Fibroblast of villous mesenchyme (primary cell): ENCODE measurements around the gene HACE1. TPM values are rescaled to one million over a fixed set of nuclear protein-coding genes. Genes with fewer than 3 reads are reported as not detected.
A peak's percentile ranks its signal among the peaks of the same experiment; 100 is the strongest.

ENCODE experiments used
- DNase-seq: peaks from one replicate; pipeline ENCODE4 v3.0.0-alpha.2; 2010; ENCODE audit warnings: low read depth
- H3K4me3 ChIP-seq: 2 replicates; pipeline ENCODE4 v1.5.1; 2011; ENCODE audit warnings: low read depth, mild to moderate bottlenecking, low read length
- CTCF ChIP-seq: IDR thresholded peaks from 2 replicates; pipeline ENCODE4 v1.5.1; 2012; ENCODE audit warnings: low read depth, mild to moderate bottlenecking, low read length; ENCODE audit not compliant: insufficient read depth
- total RNA-seq: library from RNA; depleted of rRNA; stranded (reverse); fragments of >200 nt; gene quantifications from 2 replicates; pipeline ENCODE4 v1.2.3, GENCODE V29; 2012

HACE1 gene
- total RNA-seq, 1 donor = 23.3 TPM

GRCh38 chr6:104699593-104700329, 160.0 kb downstream of the HACE1 start:
- DNase-seq = no peak
- no peak for TF ChIP-seq CTCF
- H3K4me3 ChIP-seq = no peak overlapping the region

DNA sequence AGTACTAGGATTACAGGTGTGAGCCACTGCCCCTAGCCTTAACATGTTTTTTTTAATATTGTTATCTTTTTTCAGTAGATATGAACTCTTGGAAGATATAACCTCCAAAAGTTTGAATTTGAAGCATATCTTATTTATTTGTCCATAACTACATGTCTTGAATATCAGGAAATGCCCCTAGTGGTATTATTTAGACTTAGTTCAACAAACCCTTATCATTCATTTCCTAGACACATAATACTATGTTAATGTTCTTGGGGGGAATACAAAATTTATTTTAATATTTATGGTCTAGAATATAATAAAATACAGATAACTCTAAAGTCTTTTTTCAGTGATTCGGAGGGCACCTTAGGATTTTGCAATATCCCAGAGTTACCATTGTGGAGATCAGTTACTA, 160.7 kb downstream of the HACE1 start:
- TF ChIP-seq CTCF = no peak

DNA sequence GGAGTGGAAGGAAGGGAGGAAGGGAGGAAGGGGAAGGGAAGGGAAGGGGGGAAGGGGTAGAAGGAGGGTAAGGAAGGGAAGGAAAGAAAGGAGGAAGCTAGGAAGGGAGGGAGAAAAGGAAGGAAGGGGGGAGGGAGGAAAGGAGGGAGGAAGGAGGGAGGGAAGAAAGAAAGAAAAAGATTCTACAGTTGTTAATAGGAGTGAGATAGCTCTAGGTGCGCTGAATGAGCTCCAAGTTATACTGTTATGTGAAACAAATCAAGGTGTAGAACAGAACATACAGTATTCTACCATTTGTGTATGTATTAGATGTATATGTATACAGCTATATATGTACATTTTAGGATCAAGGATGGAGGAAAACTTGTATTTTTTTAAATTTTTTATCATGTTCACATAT, 167.7 kb downstream of the HACE1 start:
- DNase-seq = no peak
- H3K4me3 ChIP-seq = no peak overlapping the region
- no peak for TF ChIP-seq CTCF

More for the DNA sequence above, 160.7 kb downstream of the HACE1 start:
- H3K4me3 ChIP-seq = no peak overlapping the region
- DNase-seq = no peak

- no peak overlapping the region for H3K4me3 ChIP-seq
- no peak for TF ChIP-seq CTCF
- peak; percentile 93 for DNase-seq
These were observed 170.0 kb downstream of the HACE1 start for GRCh38 chr6:104689551-104690205.

DNA sequence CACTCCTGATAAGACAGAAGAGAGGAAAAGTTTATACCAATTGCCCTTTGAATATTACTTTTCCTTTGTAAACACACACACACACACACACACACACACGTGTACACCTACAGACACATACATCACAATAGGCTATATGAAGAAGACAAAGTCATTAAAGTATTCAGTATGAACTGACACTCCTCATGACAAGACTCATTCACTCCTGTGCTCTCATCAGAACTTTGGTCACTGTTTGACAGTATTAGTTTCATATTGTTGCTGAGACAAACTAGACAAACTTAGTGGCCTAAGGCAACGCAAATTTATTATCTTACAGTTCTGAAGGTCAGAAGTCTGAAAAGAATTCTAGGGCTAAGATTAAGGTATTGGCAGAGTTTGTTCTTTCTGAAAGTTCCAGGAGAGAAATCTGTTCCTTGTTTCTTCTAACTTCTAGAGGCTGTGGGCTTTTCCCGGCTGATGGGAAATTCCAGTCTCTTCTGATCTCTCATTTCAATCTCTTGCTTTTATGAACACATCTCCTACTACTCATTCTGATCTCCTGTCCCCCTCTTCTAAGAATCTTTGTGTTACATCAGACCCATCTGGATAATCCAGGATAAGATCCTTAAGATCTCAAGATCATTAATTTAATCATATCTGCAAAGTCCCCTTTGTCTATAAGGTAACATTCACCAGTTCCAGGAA, 171.3 kb downstream of the HACE1 start:
- no peak for TF ChIP-seq CTCF
- no peak for DNase-seq
- H3K4me3 ChIP-seq = no peak overlapping the region

GRCh38 chr6:104686550-104687175, 173.1 kb downstream of the HACE1 start:
- DNase-seq = no peak
- no peak overlapping the region for H3K4me3 ChIP-seq
- no peak for TF ChIP-seq CTCF
